Prostate gland (tissue), 2 donors: ENCODE data around the gene ELP1. TPM values are rescaled to one million over a fixed set of nuclear protein-coding genes. Genes with fewer than 3 reads are reported as not detected.
"Not testable (repeated sequence)": the region's sequence is repeated elsewhere in the genome, so short reads cannot be mapped to it uniquely, and the experiment has no call there.

ENCODE experiments used
- DNase-seq: peaks from one replicate; pipeline ENCODE4 v3.0.0-alpha.2; 2019; ENCODE audit warnings: low spot score
- H3K27ac ChIP-seq, 2 donors: fragments of 200-600 bp; sonication (generic); 2 replicates each; pipeline ENCODE4 v1.5.1; 2017 to 2019
- H3K27me3 ChIP-seq: fragments of 200-600 bp; sonication (generic); replicated peaks from 2 replicates; pipeline ENCODE4 v1.5.1; 2019; ENCODE audit not compliant: insufficient read depth
- H3K36me3 ChIP-seq, 2 donors: fragments of 200-600 bp; sonication (generic); 1 replicate in 1 of 2; 2 replicates in 1 of 2; pipeline versions ENCODE4 v1.5.1 to v1.8.1; 2017 to 2019
- H3K4me1 ChIP-seq: fragments of 200-600 bp; sonication (generic); replicated peaks from 2 replicates; pipeline ENCODE4 v1.5.1; 2019
- H3K4me3 ChIP-seq, 2 donors: fragments of 200-600 bp; sonication (generic); 2 replicates each; pipeline ENCODE4 v1.5.1; 2017 to 2019
- H3K9me3 ChIP-seq: fragments of 200-600 bp; sonication (generic); 2 replicates; pipeline ENCODE4 v1.5.1; 2017
- POLR2A ChIP-seq: fragments of 450-650 bp; IDR thresholded peaks from one replicate; pipeline ENCODE4 v1.6.1; 2016; ENCODE audit warnings: antibody characterized with exemption, mild to moderate bottlenecking
- POLR2AphosphoS5 ChIP-seq: sonication (generic); formaldehyde crosslinking; IDR thresholded peaks from one replicate; pipeline ENCODE4 v1.6.1; 2017; ENCODE audit warnings: antibody characterized with exemption
- WGBS: methylation state at CpG from one replicate; pipeline ENCODE4 v1.1.5; 2018; 5-methylcytosine and 5-hydroxymethylcytosine counted together
- intact Hi-C: fragments of 100-400 bp; cut with DNase I; formaldehyde crosslinking; loops from one replicate; pipeline ENCODE4 v1.14.2; 2022
- total RNA-seq, 2 donors: library from RNA; depleted of rRNA; stranded (reverse); fragments of >200 nt; gene quantifications; one replicate each; pipeline ENCODE4 v1.1.0, GENCODE V29; 2016
- TF ChIP-seq, protein P1 (sequence below), 4 experiments: fragments of 200-600 bp in 2 of 4; fragments of 450-650 bp in 2 of 4; sonication (generic) in 2 of 4; IDR thresholded peaks; 1 replicate in 3 of 4; 2 replicates in 1 of 4; pipeline ENCODE4 v1.5.1; 2016 to 2019; ENCODE audit warnings: antibody characterized with exemption in 4 of 4, mild to moderate bottlenecking in 2 of 4, moderate library complexity in 2 of 4

Gene ELP1
- total RNA-seq, 2 donors from 2014 or later, result 18.4 to 30.3 TPM

DNA sequence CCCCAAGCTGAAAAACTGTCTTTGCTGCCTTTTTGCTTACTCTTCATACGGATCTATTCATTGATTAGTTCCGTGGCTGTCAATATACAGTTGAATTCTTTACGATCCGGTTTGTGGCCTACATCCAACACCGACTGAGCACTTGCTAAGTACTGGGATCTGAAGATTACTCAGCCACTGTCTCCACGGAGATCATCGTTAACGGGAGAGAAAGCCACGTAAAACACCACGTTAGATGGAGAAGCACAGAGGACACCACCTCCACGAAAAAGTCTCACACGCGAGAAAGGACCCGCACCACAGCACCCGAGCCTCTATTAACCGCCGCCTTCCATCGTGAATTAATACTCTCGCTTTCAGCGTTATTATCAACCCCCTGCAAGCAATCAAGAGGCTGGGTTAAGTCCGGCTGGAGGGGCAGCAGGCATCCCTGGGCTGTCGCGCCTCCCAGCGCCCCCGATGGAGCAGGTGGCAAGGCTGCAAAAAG, 650 bp downstream of the ELP1 start:
- Histone ChIP-seq H3K27ac (peak overlapping the region; percentile 89 to 91), H3K27me3 (no peaks in the 10 kb centered on the region), H3K4me3 (peak overlapping the region; percentile 71 to 72), H3K36me3 (no peaks in the 10 kb centered on the region), H3K4me1 (peaks cover 6% of the 10 kb centered on the region), H3K9me3 (no peaks in the 10 kb centered on the region)
- TF ChIP-seq, protein P1, sequence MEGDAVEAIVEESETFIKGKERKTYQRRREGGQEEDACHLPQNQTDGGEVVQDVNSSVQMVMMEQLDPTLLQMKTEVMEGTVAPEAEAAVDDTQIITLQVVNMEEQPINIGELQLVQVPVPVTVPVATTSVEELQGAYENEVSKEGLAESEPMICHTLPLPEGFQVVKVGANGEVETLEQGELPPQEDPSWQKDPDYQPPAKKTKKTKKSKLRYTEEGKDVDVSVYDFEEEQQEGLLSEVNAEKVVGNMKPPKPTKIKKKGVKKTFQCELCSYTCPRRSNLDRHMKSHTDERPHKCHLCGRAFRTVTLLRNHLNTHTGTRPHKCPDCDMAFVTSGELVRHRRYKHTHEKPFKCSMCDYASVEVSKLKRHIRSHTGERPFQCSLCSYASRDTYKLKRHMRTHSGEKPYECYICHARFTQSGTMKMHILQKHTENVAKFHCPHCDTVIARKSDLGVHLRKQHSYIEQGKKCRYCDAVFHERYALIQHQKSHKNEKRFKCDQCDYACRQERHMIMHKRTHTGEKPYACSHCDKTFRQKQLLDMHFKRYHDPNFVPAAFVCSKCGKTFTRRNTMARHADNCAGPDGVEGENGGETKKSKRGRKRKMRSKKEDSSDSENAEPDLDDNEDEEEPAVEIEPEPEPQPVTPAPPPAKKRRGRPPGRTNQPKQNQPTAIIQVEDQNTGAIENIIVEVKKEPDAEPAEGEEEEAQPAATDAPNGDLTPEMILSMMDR (IDR thresholded peaks at IDR 0.05), result no peak
- TF ChIP-seq POLR2A, result no peak
- no peak for TF ChIP-seq POLR2AphosphoS5
- intact Hi-C loops, result loop anchor here (5.0 to 10.0 kb wide), 3 partner anchors 82 to 392 kb away; partner anchors contain the start of genes CTNNAL1, EPB41L4B and TMEM245
- DNase-seq, result no peak
- WGBS, result under 1% methylated on average over 25 of the region's 25 CpGs

DNA sequence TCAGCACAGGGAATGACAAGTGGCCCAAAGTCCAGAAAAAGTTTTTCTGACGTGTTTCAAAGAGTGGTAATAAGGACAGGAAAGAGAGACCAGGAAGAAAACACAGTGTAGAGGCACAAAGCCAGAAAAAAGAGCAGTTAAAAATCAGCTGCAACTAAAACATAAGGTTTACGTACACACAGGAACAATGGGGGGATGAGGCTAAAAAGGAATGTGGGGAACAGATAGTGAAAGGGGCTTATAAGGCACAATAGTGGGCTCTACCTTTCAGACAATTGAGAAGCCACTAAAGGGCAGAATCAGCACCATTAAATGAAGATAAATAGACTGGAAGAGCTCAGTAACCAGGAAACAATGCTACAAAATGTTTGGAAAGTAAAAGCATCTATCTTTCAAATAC, 5.5 kb downstream of the ELP1 start:
- no peaks in the 10 kb centered on the region for H3K9me3 ChIP-seq
- WGBS, result 86% methylated on average over 2 of the region's 2 CpGs
- peaks cover 3% of the 10 kb centered on the region for H3K4me1 ChIP-seq
- H3K36me3 ChIP-seq, result peaks cover 0 to 11% of the 10 kb centered on the region in 2 donors
- intact Hi-C loops, result no loop called here
- TF ChIP-seq POLR2AphosphoS5 (no peak), POLR2A (no peak)
- TF ChIP-seq, protein P1 (IDR thresholded peaks at IDR 0.05), result no peak
- no peak overlapping the region for H3K27ac ChIP-seq
- H3K27me3 ChIP-seq, result no peaks in the 10 kb centered on the region
- no peak overlapping the region for H3K4me3 ChIP-seq
- no peak for DNase-seq

DNA sequence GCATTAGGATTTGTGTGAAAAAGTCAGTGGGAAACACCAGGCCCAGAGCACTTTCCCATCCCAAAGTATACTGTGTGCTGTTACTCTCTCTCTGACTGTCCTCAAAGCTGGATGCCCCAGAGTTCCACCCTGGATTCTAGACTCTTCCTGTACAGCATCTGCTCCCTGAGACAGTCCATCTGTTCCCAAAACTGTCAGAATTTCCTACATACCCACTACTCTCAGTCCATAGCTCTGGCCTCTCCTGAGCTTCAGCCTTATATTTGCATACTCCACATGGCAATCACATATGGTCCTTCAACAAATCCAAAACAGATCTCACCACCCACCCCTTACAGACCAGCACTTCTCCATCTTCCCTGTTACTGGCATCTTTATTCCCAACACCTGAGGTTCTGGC, 9.5 kb downstream of the ELP1 start:
- DNase-seq, result no peak
- Histone ChIP-seq H3K9me3 (no peaks in the 10 kb centered on the region), H3K27me3 (no peaks in the 10 kb centered on the region), H3K27ac (no peak overlapping the region), H3K4me3 (no peak overlapping the region), H3K4me1 (no peaks in the 10 kb centered on the region), H3K36me3 (peaks cover 0 to 11% of the 10 kb centered on the region in 2 donors)
- TF ChIP-seq POLR2AphosphoS5 (no peak), POLR2A (no peak)
- TF ChIP-seq, protein P1 (IDR thresholded peaks at IDR 0.05), result no peak
- intact Hi-C loops, result no loop called here

DNA sequence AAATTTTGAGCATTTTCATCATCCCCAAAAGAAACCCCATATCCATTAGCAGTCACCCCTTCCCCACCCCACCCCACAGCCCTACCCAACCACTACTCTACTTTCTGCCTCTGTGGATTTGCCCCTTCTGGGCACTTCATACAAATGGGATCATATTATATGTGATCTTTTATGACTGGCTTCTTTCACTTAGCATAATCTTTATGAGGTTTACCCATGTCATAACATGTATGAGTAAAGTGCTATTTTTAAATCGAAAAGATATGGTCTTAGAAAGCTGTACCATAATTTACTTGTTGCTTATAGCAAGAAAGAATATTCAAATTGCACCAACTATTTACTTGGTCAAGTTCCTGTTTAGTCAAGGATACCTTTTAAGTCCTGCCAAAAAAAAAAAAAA, 12.7 kb downstream of the ELP1 start:
- H3K4me3 ChIP-seq, result no peak overlapping the region
- H3K4me1 ChIP-seq, result no peaks in the 10 kb centered on the region
- no peak overlapping the region for H3K27ac ChIP-seq
- intact Hi-C loops, result no loop called here
- no peaks in the 10 kb centered on the region for H3K27me3 ChIP-seq
- WGBS, result 44% methylated on average over 1 of the region's 1 CpG
- no peak for TF ChIP-seq POLR2AphosphoS5
- no peak for TF ChIP-seq POLR2A
- TF ChIP-seq, protein P1 (IDR thresholded peaks at IDR 0.05), result no peak
- H3K36me3 ChIP-seq, result peaks cover 0 to 9% of the 10 kb centered on the region in 2 donors
- no peak for DNase-seq
- H3K9me3 ChIP-seq, result no peaks in the 10 kb centered on the region

DNA sequence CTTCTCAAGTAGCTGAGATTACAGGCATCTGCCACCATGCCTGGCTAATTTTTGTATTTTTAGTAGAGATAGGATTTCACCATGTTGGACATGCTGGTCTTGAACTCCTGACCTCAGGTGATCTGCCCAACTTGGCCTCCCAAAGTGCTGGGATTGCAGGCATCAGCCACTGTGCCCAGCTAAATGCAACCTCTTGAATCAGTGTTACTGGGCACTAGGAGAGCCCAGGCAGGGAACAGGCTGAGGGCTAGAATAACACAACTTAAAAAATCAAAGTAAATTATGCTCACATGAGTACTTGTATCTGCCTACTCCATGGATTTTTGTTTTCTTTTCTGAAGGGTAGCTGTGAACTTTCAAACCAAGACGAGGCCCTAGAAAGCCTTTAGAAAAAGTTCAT, 13.5 kb downstream of the ELP1 start:
- H3K36me3 ChIP-seq, H3K9me3 ChIP-seq, DNase-seq, H3K4me1 ChIP-seq, H3K27ac ChIP-seq, intact Hi-C loops, H3K4me3 ChIP-seq, H3K27me3 ChIP-seq: not testable (repeated sequence)
- 89% methylated on average over 1 of the region's 1 CpG for WGBS
